ENCODE data around the gene ZNF43. TPM values are rescaled to one million over a fixed set of nuclear protein-coding genes. Genes with fewer than 3 reads are reported as not detected.
A peak's percentile ranks its signal among the peaks of the same experiment; 100 is the strongest.

ZNF43 gene
- total and polyA plus RNA-seq, 2 of the 8 experiments (the other 6 are each of a cell fraction or from before 2014, with no cell fraction given): 24.7 to 53.1 TPM

GRCh38 chr19:21850656-21851255, 14.8 kb upstream of the ZNF43 start:
- H3K23me2 ChIP-seq (ENCODE audit: low read depth, low read length): peaks cover 4% of the 10 kb centered on the region
- FAIRE-seq: no peak
- ChIA-PET POLR2A (ENCODE audit: partially characterized antibody) (interaction anchor here (0.9 to 3.0 kb wide), 7 partner anchors 16 to 1836 kb away, joined by 3 to 107 read pairs (median 5); partner anchors contain the start of genes ZNF100, ZNF43 and ZNF675), CTCF (ENCODE audit: partially characterized antibody) (interaction anchor here (0.7 kb wide), 1 partner anchor 367 kb away, joined by 3 read pairs; no protein-coding TSS in a partner anchor)
- H2BK120ac ChIP-seq (replicated peaks; ENCODE audit: low read depth, low read length): no peak overlapping the region
- H4K5ac ChIP-seq (ENCODE audit: insufficient read length, low read depth, low read length): no peak overlapping the region
- H4K91ac ChIP-seq (replicated peaks; ENCODE audit: insufficient read length, low read length): no peak overlapping the region
- peaks cover 0 to 9% (median 3%) of the 10 kb centered on the region in 4 experiments; a peak in 3 of 7 replicates for H3K4me1 ChIP-seq (replicated peaks in 1 of 4; ENCODE audit: control insufficient read depth in 3 of 4, insufficient read depth in 4 of 4, low read length in 3 of 4)
- no peak overlapping the region for H2BK20ac ChIP-seq (ENCODE audit: low read length)
- H2AFZ ChIP-seq (ENCODE audit: low read length): no peak overlapping the region
- no peak overlapping the region for H2BK12ac ChIP-seq (ENCODE audit: low read depth, low read length)
- H2AK5ac ChIP-seq (ENCODE audit: low read depth, low read length): no peak overlapping the region; the same call in 1 of the 2 replicates
- no peak overlapping the region for H3K23ac ChIP-seq (ENCODE audit: insufficient read length)
- peak overlapping the region; percentile 92 to 99 (median 97) for H3K4me3 ChIP-seq (ENCODE audit: extremely low read depth in 1 of 4, insufficient read depth in 2 of 4, low read depth in 3 of 4, low read length in 4 of 4)
- H3K4me2 ChIP-seq (ENCODE audit: insufficient read depth in 1 of 2, low read depth in 2 of 2, low read length in 2 of 2): peak overlapping the region; percentile 91
- 0 out of 2 replicates have a peak overlapping the region, but pooled peaks have one; percentile 20 for H2BK5ac ChIP-seq (ENCODE audit: low read depth, low read length)
- H3K14ac ChIP-seq (ENCODE audit: insufficient read length): no peak overlapping the region
- WGBS, 2 experiments (ENCODE audit: extremely low coverage in 1 of 2, insufficient coverage in 1 of 2, insufficient read length in 1 of 2, insufficient replicate concordance in 2 of 2, low coverage in 1 of 2, low lambda C conversion rate in 2 of 2, missing lambda C conversion rate in 1 of 2): 67% methylated on average over 9 of the region's 9 CpGs; no CpG with 5 or more reads in 1 of the 2 experiments
- peaks cover 7 to 56% of the 10 kb centered on the region in 2 experiments for H3K79me2 ChIP-seq (ENCODE audit: control insufficient read depth in 1 of 2, insufficient read depth in 2 of 2, low read length in 2 of 2)
- H4K20me1 ChIP-seq (replicated peaks in 1 of 2; ENCODE audit: control insufficient read depth in 1 of 2, insufficient read depth in 2 of 2, low read length in 2 of 2): peaks cover 8 to 23% of the 10 kb centered on the region in 2 experiments
- peak overlapping the region; percentile 7; the same call in 1 of the 2 replicates for H3K27ac ChIP-seq (ENCODE audit: low read depth, low read length)
- no peaks in the 10 kb centered on the region for H3K9me3 ChIP-seq (ENCODE audit: insufficient read depth in 2 of 2, low read depth in 1 of 2, low read length in 1 of 2)
- H3K36me3 ChIP-seq (ENCODE audit: control insufficient read depth in 2 of 4, insufficient read depth in 4 of 4, low read length in 3 of 4): peaks cover 13 to 48% (median 35%) of the 10 kb centered on the region in 4 experiments
- peak overlapping the region; percentile 60 to 100 (median 86) for H3K9ac ChIP-seq (replicated peaks in 1 of 4; ENCODE audit: extremely low read depth in 1 of 4, low read depth in 3 of 4, low read length in 3 of 4)
- H3K18ac ChIP-seq (ENCODE audit: extremely low read depth, low read length): no peak overlapping the region
- no peaks in the 10 kb centered on the region for H3K27me3 ChIP-seq (replicated peaks in 1 of 4; ENCODE audit: control insufficient read depth in 3 of 4, extremely low read depth in 1 of 4, insufficient read depth in 3 of 4, low read length in 3 of 4)
- H4K8ac ChIP-seq (ENCODE audit: extremely low read depth, insufficient read depth, low read length): no peak overlapping the region
- H2BK15ac ChIP-seq (ENCODE audit: low read length): no peak overlapping the region
- no peak overlapping the region for H3K56ac ChIP-seq (replicated peaks; ENCODE audit: insufficient read length, low read depth, low read length)
- DNase-seq (ENCODE audit: low read depth in 1 of 2, low spot score in 2 of 2): no peak
- no peak overlapping the region for H3K4ac ChIP-seq (replicated peaks; ENCODE audit: insufficient read length, low read depth, low read length)
- H3K79me1 ChIP-seq (ENCODE audit: low read depth, low read length): peaks cover 2% of the 10 kb centered on the region; the same call in 1 of the 2 replicates
- TF ChIP-seq BACH1 (IDR thresholded peaks at IDR 0.05; ENCODE audit: low read length) (no peak), BCL11A (IDR thresholded peaks at IDR 0.05; ENCODE audit: low read depth in 2 of 2, low read length in 2 of 2) (no peak), KDM4A (IDR thresholded peaks at IDR 0.05; ENCODE audit: low read depth, low read length, severe bottlenecking) (no peak), EP300 (IDR thresholded peaks at IDR 0.05; ENCODE audit: borderline replicate concordance in 1 of 2, low read depth in 2 of 2, low read length in 2 of 2) (no peak), TCF12 (IDR thresholded peaks at IDR 0.05; ENCODE audit: low read depth, low read length) (no peak), SP2 (IDR thresholded peaks at IDR 0.05; ENCODE audit: low read length) (no peak), SP4 (IDR thresholded peaks at IDR 0.05; ENCODE audit: low read length) (no peak), JUN (IDR thresholded peaks at IDR 0.05; ENCODE audit: low read depth, low read length) (no peak), SUZ12 (IDR thresholded peaks at IDR 0.05; ENCODE audit: low read length) (no peak), ASH2L (IDR thresholded peaks at IDR 0.05; ENCODE audit: low read length) (no peak), USF2 (IDR thresholded peaks at IDR 0.05; ENCODE audit: low read length) (no peak)
